HG02885 (cell line): ENCODE measurements around the gene MTCH2.
"Not testable (repeated sequence)": the region's sequence is repeated elsewhere in the genome, so short reads cannot be mapped to it uniquely, and the experiment has no call there.

ENCODE experiments used
- ATAC-seq: cut with Tn5 transposase; IDR thresholded peaks from one replicate; pipeline ENCODE4 v1.9.1; 2021; ENCODE audit warnings: mild to moderate bottlenecking; ENCODE audit not compliant: unreplicated experiment, poor library complexity

The MTCH2 gene

GRCh38 chr11:47642099-47642855 is at the start of gene MTCH2:
TSS of gene MTCH2 (minus strand) at chr11:47642559. CDS start at chr11:47642465, 94 bp downstream.
- peak; percentile 91 for ATAC-seq

DNA sequence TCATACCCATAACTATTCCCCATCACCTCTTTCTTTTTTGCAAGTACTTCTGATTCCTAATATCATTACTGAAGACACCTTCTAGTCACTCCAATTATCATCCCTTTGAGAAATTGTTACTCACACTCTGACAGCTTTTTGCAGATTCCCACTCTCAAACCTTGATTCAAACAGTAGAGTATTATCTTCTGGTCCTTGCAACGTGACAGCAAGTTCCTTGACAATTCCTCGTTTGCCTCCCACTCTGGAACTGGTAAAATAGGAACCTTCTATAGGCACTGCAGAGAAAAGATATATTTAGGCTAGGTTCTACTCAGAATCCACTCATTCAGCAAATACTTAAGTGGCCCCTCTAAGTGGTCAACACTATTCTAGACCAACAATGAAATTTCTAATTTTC is 49.6 kb upstream of the MTCH2 start:
- no peak for ATAC-seq

DNA sequence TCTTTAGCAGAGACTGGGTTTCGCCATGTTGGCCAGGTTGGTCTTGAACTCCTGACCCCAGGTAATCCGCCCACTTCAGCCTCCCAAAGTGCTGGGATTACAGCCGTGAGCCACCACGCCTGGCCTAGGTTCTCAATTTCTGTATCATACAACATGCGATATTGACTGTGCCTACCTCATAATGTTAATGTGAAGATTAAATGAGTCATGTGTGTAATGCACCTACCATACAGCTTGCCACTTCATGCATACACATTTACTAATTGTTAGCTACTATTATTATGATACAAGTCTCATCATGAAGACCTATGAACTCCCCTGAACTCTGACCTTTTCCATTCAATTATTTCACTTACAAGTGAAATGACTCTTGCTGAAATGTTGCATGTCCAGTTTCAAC is 47.1 kb upstream of the MTCH2 start:
- no peak for ATAC-seq

DNA sequence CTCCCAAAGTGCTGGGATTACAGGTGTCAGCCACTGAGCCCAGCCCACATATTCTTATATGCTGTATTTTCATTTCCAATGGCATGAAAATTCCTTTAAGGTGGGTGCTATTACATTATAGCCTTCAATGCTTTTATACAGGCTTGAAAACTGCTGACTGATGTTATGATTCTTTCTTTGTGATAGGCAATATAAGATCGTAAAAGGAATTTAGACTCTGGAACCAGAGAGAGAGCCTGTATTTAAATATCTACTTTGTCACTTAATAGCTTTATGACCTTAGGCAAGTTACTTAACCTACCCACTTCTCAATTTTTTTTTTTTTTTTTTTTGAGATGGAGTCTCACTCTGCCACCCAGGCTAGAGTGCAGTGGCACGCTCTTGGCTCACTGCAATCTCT is 46.6 kb upstream of the MTCH2 start:
- ATAC-seq: no peak

- no peak for ATAC-seq
Observed at GRCh38 chr11:47688111-47688510, 45.8 kb upstream of the MTCH2 start.

DNA sequence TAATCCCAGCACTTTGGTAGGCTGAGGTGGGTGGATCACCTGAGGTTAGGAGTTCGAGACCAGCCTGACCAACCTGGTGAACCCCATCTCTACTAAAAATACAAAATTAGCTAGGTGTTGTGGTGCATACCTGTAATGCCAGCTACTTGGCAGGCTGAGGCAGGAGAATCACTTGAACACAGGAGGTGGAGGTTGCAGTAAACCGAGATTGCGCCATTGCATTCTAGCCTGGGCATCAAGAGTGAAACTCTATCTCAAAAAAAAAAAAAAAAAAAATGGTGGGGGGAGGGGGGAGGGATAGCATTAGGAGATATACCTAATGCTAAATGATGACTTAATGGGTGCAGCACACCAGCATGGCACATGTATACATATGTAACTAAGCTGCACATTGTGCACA is 44.3 kb upstream of the MTCH2 start:
- not testable (repeated sequence) for ATAC-seq

DNA sequence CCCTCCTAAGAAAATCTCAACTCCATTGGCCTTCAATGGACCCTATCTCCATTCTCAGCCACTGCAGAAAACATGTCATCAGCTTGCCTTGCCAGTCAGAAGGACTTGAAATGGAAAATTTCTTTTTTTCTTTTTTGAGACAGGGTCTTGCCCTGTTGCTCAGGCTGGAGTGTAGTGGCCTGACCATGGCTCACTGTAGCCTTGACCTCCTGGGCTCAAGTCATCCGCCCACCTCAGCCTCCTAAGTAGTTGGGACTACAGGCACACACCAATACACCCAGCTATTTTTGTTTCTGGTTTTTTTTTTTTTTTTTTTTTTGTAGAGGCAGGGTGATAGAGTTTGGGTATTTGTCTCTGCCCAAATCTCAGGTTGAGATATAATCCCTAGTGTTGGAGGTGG is 43.8 kb upstream of the MTCH2 start:
- no peak for ATAC-seq

DNA sequence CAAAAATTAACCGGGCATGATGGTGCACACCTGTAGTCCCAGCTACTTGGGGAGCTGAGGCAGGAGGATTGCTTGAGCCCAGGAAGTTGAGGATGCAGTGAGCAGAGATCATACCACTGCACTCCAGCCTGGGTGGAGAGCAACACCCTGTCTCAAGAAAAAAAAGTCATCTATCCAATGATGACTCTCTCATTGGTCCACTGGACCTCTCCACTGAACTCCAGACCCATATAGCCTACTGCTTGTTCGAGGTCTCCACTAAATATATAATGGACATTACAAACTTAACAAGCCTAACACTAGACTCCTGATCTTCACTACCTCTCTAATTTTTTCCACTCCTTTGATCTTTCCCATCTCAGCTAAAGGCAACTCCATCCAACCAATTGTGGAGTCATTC is 33.5 kb upstream of the MTCH2 start:
- no peak for ATAC-seq

DNA sequence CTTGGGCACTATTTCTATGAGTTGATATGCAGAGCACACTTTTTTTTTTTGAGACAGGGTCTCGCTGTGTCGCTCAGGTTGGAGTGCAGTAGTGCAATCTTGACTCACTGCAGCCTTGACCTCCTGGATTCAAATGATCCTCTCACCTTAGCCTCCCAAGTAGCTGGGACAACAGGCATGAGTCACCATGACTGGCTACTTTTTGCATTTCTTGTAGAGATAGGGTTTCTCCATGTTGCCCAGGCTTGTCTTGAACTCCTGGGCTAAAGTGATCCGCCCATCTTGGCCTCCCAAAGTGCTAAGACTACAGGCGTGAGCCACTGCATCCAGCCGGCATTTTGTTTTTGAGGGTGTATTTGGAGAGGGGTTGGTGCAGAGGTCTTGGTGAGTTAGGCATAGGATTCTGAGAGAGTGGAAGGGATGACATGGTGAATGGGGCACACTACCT is 29.9 kb upstream of the MTCH2 start:
- ATAC-seq: no peak

GRCh38 chr11:47669856-47670255 is 27.5 kb upstream of the MTCH2 start:
- ATAC-seq: no peak

GRCh38 chr11:47668665-47669064 is 26.3 kb upstream of the MTCH2 start:
- ATAC-seq: no peak

GRCh38 chr11:47667555-47667954 is 25.2 kb upstream of the MTCH2 start:
- no peak for ATAC-seq

GRCh38 chr11:47667135-47667534 is 24.8 kb upstream of the MTCH2 start:
- no peak for ATAC-seq

DNA sequence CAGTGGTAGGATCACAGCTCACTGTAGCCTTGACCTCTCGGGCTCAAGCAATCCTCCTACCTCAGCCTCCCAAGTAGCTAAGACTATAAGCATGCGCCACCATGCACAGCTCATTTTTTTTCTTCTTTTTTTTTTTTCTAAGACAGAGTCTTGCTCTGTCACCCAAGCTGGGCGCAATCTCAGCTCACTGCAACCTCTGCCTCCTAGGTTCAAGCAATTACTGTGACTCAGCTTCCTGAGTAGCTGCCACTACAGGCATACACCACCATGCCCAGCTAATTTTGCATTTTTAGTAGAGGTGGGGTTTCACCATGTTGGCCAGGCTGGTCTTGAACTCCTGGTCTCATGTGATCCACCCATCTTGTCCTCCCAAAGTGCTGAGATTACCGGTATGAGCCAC is 22.6 kb upstream of the MTCH2 start:
- not testable (repeated sequence) for ATAC-seq

- no peak for ATAC-seq
Observed at GRCh38 chr11:47661245-47661644, 18.9 kb upstream of the MTCH2 start.

DNA sequence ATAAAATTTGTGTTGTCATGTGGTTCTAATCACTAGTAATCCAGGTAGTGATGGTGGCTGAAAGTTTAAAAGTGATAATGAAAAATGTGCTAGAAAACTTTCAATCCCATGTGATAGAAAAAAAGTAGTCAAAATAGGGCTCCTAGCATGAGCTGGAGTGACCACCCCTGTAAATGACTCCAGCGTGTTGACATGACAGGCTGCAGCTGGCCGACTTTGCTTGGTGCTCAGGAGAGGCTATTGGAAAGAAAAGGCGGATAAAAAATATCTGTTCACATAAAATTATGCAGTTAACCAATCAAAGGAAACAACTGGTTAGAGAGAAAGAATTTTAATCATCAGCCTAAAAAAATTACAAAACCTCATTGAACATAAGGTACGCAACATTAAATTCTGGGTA is 16.9 kb upstream of the MTCH2 start:
- ATAC-seq: no peak

- no peak for ATAC-seq
Observed at GRCh38 chr11:47656260-47656885, 14.0 kb upstream of the MTCH2 start.

DNA sequence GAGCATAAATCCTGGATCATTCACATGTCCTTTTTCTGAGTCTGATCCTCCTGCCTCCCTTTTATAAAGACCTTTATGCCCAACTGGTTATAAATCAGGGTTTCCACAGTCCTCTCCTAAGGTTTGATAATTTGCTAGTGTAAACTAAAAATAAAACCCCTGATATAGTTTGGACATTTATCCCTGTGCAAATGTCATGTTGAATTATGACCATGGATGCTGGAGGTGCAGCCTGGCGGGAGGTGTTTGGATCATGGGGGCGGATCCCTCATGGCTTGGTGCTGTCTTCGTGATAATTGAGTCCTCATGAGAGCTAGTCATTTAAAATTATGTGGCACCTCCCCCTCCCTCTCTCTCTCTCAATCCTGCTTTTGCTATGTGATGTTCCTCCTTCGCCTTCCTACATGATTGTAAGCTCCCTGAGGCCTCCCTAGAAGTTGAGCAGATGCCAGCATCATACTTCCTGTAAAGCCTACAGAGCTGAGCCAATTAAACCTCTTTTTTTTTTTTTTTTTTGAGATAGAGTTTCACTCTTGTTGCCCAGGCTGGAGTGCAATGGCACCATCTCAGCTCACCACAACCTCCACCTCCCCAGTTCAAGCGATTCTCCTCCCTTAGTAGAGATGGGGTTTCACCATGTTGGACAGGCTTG is 9.6 kb upstream of the MTCH2 start:
- no peak for ATAC-seq

DNA sequence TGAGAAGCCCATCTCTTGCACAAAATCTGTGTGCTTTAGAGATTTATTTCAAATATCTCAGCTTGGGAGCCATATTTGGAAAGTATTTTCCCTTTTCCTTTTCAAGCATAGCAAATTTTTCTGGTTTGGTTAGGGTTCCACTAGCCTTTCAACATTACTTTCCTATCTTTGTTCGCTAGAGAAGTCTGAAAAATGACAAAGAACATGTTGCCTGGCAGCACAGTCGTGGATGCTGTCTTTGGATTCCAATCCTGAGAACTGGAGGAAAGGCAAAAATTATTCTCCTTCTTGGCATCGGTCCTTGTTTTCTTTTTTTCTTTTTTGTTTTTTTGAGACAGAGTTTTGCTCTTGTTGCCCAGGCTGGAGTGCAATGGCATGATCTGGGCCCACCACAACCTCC is 6.9 kb upstream of the MTCH2 start:
- no peak for ATAC-seq

- ATAC-seq: no peak
Observed at GRCh38 chr11:47646019-47646418, 3.7 kb upstream of the MTCH2 start.

DNA sequence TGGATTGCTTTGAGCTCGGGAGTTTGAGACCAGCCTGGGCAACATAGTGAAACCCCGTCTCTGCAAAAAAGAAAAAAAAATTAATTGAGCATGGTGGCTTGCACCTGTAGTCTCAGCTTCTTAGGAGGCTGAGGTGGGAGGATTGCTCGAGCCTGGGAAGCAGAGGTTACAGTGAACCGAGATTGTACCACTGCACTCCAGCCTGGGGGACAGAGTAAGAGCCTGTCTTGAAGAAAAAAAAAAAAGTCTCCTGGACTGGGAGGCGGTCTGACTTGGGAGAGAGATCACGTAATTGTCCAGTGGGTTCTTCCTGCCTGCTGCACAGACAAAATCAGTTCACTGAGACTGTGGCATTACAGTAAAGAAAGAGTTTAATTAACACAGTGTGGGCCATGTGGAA is 3.1 kb upstream of the MTCH2 start:
- no peak for ATAC-seq
